SK-N-SH treated with all-trans-retinoic acid at 6 μM for 48 hours (cell line): ENCODE results near the gene PSMB10.
A peak's percentile ranks its signal among the peaks of the same experiment; 100 is the strongest.

Experiments used
- ATAC-seq: fragments of 200-7000 bp; cut with Tn5 transposase; 3 replicates; pipeline ENCODE4 v1.9.1; 2020; ENCODE audit warnings: mild to moderate bottlenecking, moderate library complexity
- ARNTL ChIP-seq: fragments of 450-650 bp; formaldehyde crosslinking; IDR thresholded peaks from 2 replicates; pipeline ENCODE4 v1.5.0; 2020; ENCODE audit warnings: low read depth, mild to moderate bottlenecking, moderate library complexity, borderline replicate concordance
- BACH2 ChIP-seq: fragments of 250-450 bp; sonication (Bioruptor Pico); IDR thresholded peaks from 2 replicates; pipeline ENCODE4 v1.9.0; 2021; ENCODE audit warnings: mild to moderate bottlenecking, borderline replicate concordance
- CREB5 ChIP-seq: fragments of 250-450 bp; sonication (Bioruptor Pico); IDR thresholded peaks from 2 replicates; pipeline ENCODE4 v1.5.1; 2020; ENCODE audit warnings: low read depth, mild to moderate bottlenecking, moderate library complexity
- CSRNP3 ChIP-seq: fragments of 250-450 bp; sonication (Bioruptor Pico); IDR thresholded peaks from 2 replicates; pipeline ENCODE4 v1.5.1; 2021; ENCODE audit warnings: mild to moderate bottlenecking, moderate library complexity
- ESRRG ChIP-seq: fragments of 250-450 bp; sonication (Bioruptor Pico); IDR thresholded peaks from 2 replicates; pipeline ENCODE4 v1.6.1; 2021; ENCODE audit warnings: mild to moderate bottlenecking
- GLIS3 ChIP-seq: fragments of 250-450 bp; sonication (Bioruptor Pico); IDR thresholded peaks from 2 replicates; pipeline ENCODE4 v1.5.0; 2020; ENCODE audit warnings: mild to moderate bottlenecking, moderate library complexity
- ISL1 ChIP-seq: fragments of 250-450 bp; sonication (Bioruptor Pico); IDR thresholded peaks from 2 replicates; pipeline ENCODE4 v2.1.2; 2022; ENCODE audit warnings: mild to moderate bottlenecking, moderate library complexity
- PATZ1 ChIP-seq: fragments of 250-450 bp; sonication (Bioruptor Pico); IDR thresholded peaks from 2 replicates; pipeline ENCODE4 v1.8.0; 2020; ENCODE audit warnings: mild to moderate bottlenecking, moderate library complexity, borderline replicate concordance
- POU6F1 ChIP-seq: fragments of 250-450 bp; sonication (Bioruptor Pico); IDR thresholded peaks from 2 replicates; pipeline ENCODE4 v1.8.0; 2021; ENCODE audit warnings: low read depth, mild to moderate bottlenecking, moderate library complexity, borderline replicate concordance
- RARB ChIP-seq: fragments of 250-450 bp; sonication (Bioruptor Pico); IDR thresholded peaks from 2 replicates; pipeline ENCODE4 v1.8.0; 2021; ENCODE audit warnings: mild to moderate bottlenecking, moderate library complexity
- SNAI2 ChIP-seq: fragments of 250-450 bp; sonication (Bioruptor Pico); IDR thresholded peaks from 2 replicates; pipeline ENCODE4 v1.5.0; 2020; ENCODE audit warnings: mild to moderate bottlenecking, moderate library complexity
- TCF4 ChIP-seq: fragments of 250-450 bp; sonication (Bioruptor Pico); IDR thresholded peaks from 2 replicates; pipeline ENCODE4 v1.8.0; 2021; ENCODE audit warnings: mild to moderate bottlenecking, moderate library complexity, borderline replicate concordance
- TOX ChIP-seq: fragments of 250-450 bp; sonication (Bioruptor Pico); IDR thresholded peaks from 2 replicates; pipeline ENCODE4 v1.8.0; 2021; ENCODE audit warnings: mild to moderate bottlenecking, moderate library complexity, borderline replicate concordance
- TSHZ2 ChIP-seq: fragments of 250-450 bp; sonication (Bioruptor Pico); IDR thresholded peaks from 2 replicates; pipeline ENCODE4 v1.5.0; 2020; ENCODE audit warnings: mild to moderate bottlenecking, moderate library complexity
- ZC3H10 ChIP-seq: fragments of 250-450 bp; sonication (Bioruptor Pico); IDR thresholded peaks from 2 replicates; pipeline ENCODE4 v1.5.1; 2021; ENCODE audit warnings: mild to moderate bottlenecking, moderate library complexity
- ZFP3 ChIP-seq: fragments of 250-450 bp; sonication (Bioruptor Pico); IDR thresholded peaks from 2 replicates; pipeline ENCODE4 v1.5.0; 2020; ENCODE audit warnings: mild to moderate bottlenecking, moderate library complexity
- ZFP30 ChIP-seq: fragments of 450-650 bp; formaldehyde crosslinking; IDR thresholded peaks from 2 replicates; pipeline ENCODE4 v1.5.0; 2022; ENCODE audit warnings: mild to moderate bottlenecking, moderate library complexity
- ZNF565 ChIP-seq: fragments of 450-650 bp; formaldehyde crosslinking; conservative IDR thresholded peaks from 2 replicates; pipeline ENCODE4 v1.5.0; 2020; ENCODE audit warnings: low read depth, mild to moderate bottlenecking, moderate library complexity
- ZNF70 ChIP-seq: fragments of 450-650 bp; formaldehyde crosslinking; IDR thresholded peaks from 2 replicates; pipeline ENCODE4 v1.5.0; 2020; ENCODE audit warnings: mild to moderate bottlenecking, moderate library complexity

PSMB10 gene

GRCh38 chr16:67968400-67969253 lies 32.0 kb upstream of the PSMB10 start, which contains the start of gene SLC12A4:
TSS of gene SLC12A4 (minus strand) at chr16:67968637. CDS start at chr16:67968553, 84 bp downstream.
- ATAC-seq = peak; percentile 83
- TF ChIP-seq POU6F1 (CRISPR knock-in tag) (0 out of 2 replicates have a peak, but pooled peaks have one; percentile 20), ZFP3 (peak; percentile 75; the same call in 1 of the 2 replicates), ESRRG (CRISPR knock-in tag) (no peak), PATZ1 (CRISPR knock-in tag) (0 out of 2 replicates have a peak, but pooled peaks have one; percentile 58), GLIS3 (CRISPR knock-in tag) (0 out of 2 replicates have a peak, but pooled peaks have one; percentile 71), ZC3H10 (CRISPR knock-in tag) (no peak)

- peak; percentile 50 for ATAC-seq
- no peak for TF ChIP-seq ISL1 (CRISPR knock-in tag)
- TF ChIP-seq BACH2 (CRISPR knock-in tag) = no peak
- no peak for TF ChIP-seq POU6F1 (CRISPR knock-in tag)
- TF ChIP-seq PATZ1 (CRISPR knock-in tag) = no peak
- no peak for TF ChIP-seq ZC3H10 (CRISPR knock-in tag)
- no peak for TF ChIP-seq TSHZ2 (CRISPR knock-in tag)
- TF ChIP-seq CSRNP3 (CRISPR knock-in tag) = no peak
- TF ChIP-seq ZNF565 (CRISPR knock-in tag) = no peak
- TF ChIP-seq TOX (CRISPR knock-in tag) = no peak
- TF ChIP-seq SNAI2 (CRISPR knock-in tag) = no peak
- TF ChIP-seq RARB (CRISPR knock-in tag) = no peak
- no peak for TF ChIP-seq ZFP30 (CRISPR knock-in tag)
- TF ChIP-seq TCF4 (CRISPR knock-in tag) = no peak
- no peak for TF ChIP-seq GLIS3 (CRISPR knock-in tag)
- TF ChIP-seq CREB5 (CRISPR knock-in tag) = no peak
- no peak for TF ChIP-seq ZNF70 (CRISPR knock-in tag)
- TF ChIP-seq ARNTL = no peak
- TF ChIP-seq ZFP3 = no peak
Measured at GRCh38 chr16:67967958-67968399, 31.3 kb upstream of the PSMB10 start.
